SK-N-SH treated with all-trans-retinoic acid at 6 μM for 48 hours (cell line): ENCODE measurements around the gene MYO3B.

ENCODE experiments used
- ATAC-seq: fragments of 200-7000 bp; cut with Tn5 transposase; 3 replicates; pipeline ENCODE4 v1.9.1; 2020; ENCODE audit warnings: mild to moderate bottlenecking, moderate library complexity
- ARNTL ChIP-seq: fragments of 450-650 bp; formaldehyde crosslinking; IDR thresholded peaks from 2 replicates; pipeline ENCODE4 v1.5.0; 2020; ENCODE audit warnings: low read depth, mild to moderate bottlenecking, moderate library complexity, borderline replicate concordance
- BACH2 ChIP-seq: fragments of 250-450 bp; sonication (Bioruptor Pico); IDR thresholded peaks from 2 replicates; pipeline ENCODE4 v1.9.0; 2021; ENCODE audit warnings: mild to moderate bottlenecking, borderline replicate concordance
- CSDC2 ChIP-seq: fragments of 250-450 bp; sonication (Bioruptor Pico); IDR thresholded peaks from 2 replicates; pipeline ENCODE4 v1.5.0; 2020; ENCODE audit warnings: mild to moderate bottlenecking, moderate library complexity
- GLIS3 ChIP-seq: fragments of 250-450 bp; sonication (Bioruptor Pico); IDR thresholded peaks from 2 replicates; pipeline ENCODE4 v1.5.0; 2020; ENCODE audit warnings: mild to moderate bottlenecking, moderate library complexity
- OSR1 ChIP-seq: fragments of 250-450 bp; sonication (Bioruptor Pico); IDR thresholded peaks from 2 replicates; pipeline ENCODE4 v1.8.0; 2022; ENCODE audit warnings: moderate library complexity, mild to moderate bottlenecking, inconsistent platforms
- PPARA ChIP-seq: fragments of 250-450 bp; sonication (Bioruptor Pico); IDR thresholded peaks from 2 replicates; pipeline ENCODE4 v1.5.0; 2020; ENCODE audit warnings: mild to moderate bottlenecking, borderline replicate concordance
- RARB ChIP-seq: fragments of 250-450 bp; sonication (Bioruptor Pico); IDR thresholded peaks from 2 replicates; pipeline ENCODE4 v1.8.0; 2021; ENCODE audit warnings: mild to moderate bottlenecking, moderate library complexity
- TCF4 ChIP-seq: fragments of 250-450 bp; sonication (Bioruptor Pico); IDR thresholded peaks from 2 replicates; pipeline ENCODE4 v1.8.0; 2021; ENCODE audit warnings: mild to moderate bottlenecking, moderate library complexity, borderline replicate concordance
- TOX ChIP-seq: fragments of 250-450 bp; sonication (Bioruptor Pico); IDR thresholded peaks from 2 replicates; pipeline ENCODE4 v1.8.0; 2021; ENCODE audit warnings: mild to moderate bottlenecking, moderate library complexity, borderline replicate concordance
- ZFP3 ChIP-seq: fragments of 250-450 bp; sonication (Bioruptor Pico); IDR thresholded peaks from 2 replicates; pipeline ENCODE4 v1.5.0; 2020; ENCODE audit warnings: mild to moderate bottlenecking, moderate library complexity
- ZFP30 ChIP-seq: fragments of 450-650 bp; formaldehyde crosslinking; IDR thresholded peaks from 2 replicates; pipeline ENCODE4 v1.5.0; 2022; ENCODE audit warnings: mild to moderate bottlenecking, moderate library complexity
- ZNF70 ChIP-seq: fragments of 450-650 bp; formaldehyde crosslinking; IDR thresholded peaks from 2 replicates; pipeline ENCODE4 v1.5.0; 2020; ENCODE audit warnings: mild to moderate bottlenecking, moderate library complexity
- ZNF8 ChIP-seq: fragments of 450-650 bp; formaldehyde crosslinking; IDR thresholded peaks from 2 replicates; pipeline ENCODE4 v1.5.0; 2020; ENCODE audit warnings: mild to moderate bottlenecking, moderate library complexity
- TF ChIP-seq, protein P1 (sequence below): fragments of 250-450 bp; sonication (Bioruptor Pico); IDR thresholded peaks from 2 replicates; pipeline ENCODE4 v1.5.1; 2020; ENCODE audit warnings: low read depth, mild to moderate bottlenecking, moderate library complexity
- TF ChIP-seq, protein P2 (sequence below): fragments of 250-450 bp; sonication (Bioruptor Pico); IDR thresholded peaks from 2 replicates; pipeline ENCODE4 v1.8.0; 2020; ENCODE audit warnings: mild to moderate bottlenecking, moderate library complexity, borderline replicate concordance
- TF ChIP-seq, protein P3 (sequence below): fragments of 250-450 bp; sonication (Bioruptor Pico); IDR thresholded peaks from 2 replicates; pipeline ENCODE4 v1.5.0; 2020; ENCODE audit warnings: mild to moderate bottlenecking, moderate library complexity
- TF ChIP-seq, protein P4 (sequence below): fragments of 250-450 bp; sonication (Bioruptor Pico); IDR thresholded peaks from 2 replicates; pipeline ENCODE4 v1.8.0; 2021; ENCODE audit warnings: low read depth, mild to moderate bottlenecking, moderate library complexity, borderline replicate concordance
- TF ChIP-seq, protein P5 (sequence below): fragments of 250-450 bp; sonication (Bioruptor Pico); IDR thresholded peaks from 2 replicates; pipeline ENCODE4 v1.5.1; 2021; ENCODE audit warnings: mild to moderate bottlenecking, moderate library complexity

Gene MYO3B

DNA sequence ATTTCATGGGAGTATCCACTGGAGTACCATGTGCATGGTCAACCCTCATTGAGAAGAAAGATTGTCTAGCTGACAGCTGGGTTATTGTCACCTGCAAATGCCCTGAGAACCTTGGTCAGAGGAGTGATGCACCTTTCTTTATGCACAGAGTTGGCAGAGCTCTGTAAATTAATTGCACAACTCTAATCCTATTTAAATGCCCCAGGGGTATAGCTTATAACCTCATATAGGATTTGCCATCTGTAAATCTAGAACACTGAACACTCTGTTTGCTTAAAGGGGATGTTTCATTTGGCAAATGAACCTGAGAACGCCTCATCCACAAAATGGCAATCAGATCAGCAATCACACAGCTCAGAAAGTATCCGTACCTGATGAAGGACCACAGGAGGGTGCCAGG lies 465.4 kb downstream of the MYO3B start:
- ATAC-seq: no peak
- TF ChIP-seq RARB (CRISPR knock-in tag) (no peak), GLIS3 (CRISPR knock-in tag) (no peak)
- TF ChIP-seq, protein P1, sequence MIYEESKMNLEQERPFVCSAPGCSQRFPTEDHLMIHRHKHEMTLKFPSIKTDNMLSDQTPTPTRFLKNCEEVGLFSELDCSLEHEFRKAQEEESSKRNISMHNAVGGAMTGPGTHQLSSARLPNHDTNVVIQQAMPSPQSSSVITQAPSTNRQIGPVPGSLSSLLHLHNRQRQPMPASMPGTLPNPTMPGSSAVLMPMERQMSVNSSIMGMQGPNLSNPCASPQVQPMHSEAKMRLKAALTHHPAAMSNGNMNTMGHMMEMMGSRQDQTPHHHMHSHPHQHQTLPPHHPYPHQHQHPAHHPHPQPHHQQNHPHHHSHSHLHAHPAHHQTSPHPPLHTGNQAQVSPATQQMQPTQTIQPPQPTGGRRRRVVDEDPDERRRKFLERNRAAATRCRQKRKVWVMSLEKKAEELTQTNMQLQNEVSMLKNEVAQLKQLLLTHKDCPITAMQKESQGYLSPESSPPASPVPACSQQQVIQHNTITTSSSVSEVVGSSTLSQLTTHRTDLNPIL (CRISPR knock-in tag): no peak
- TF ChIP-seq, all 23 proteins: peak for 0

DNA sequence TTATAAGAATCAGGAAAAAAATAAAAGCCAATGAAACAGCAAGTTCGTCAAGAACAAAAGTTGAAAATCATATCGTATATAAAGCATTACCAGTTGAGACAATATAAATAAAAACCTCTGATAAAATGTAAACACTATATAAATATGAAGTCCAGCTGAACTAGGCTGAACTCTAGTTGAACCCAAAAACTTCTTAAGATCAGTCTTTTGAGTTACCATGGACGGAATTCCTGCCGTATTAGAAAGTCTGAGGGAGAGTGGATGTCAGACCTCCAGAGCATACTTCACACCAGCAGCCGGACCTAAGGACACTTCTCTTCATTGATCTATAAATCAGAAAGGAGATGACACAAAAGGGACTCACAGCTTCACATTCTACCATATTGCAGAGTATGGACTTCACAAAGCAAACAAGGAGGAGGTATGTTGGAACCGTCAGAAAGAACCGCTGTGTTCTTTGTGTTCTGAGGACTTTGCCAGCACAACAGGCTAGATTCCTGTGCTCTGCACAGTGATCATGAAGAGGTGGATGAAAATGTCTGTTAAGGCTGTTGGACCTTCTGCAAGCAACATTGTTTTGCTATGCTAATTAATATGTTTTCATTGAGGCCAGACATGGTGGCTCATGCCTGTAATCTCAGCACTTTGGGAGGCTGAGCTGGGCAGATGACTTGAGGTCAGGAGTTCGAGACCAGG lies 469.9 kb downstream of the MYO3B start:
- no peak for ATAC-seq
- TF ChIP-seq ZNF8 (CRISPR knock-in tag): no peak
- TF ChIP-seq ZFP3 (CRISPR knock-in tag): no peak
- TF ChIP-seq OSR1 (CRISPR knock-in tag): no peak
- TF ChIP-seq, protein P2, sequence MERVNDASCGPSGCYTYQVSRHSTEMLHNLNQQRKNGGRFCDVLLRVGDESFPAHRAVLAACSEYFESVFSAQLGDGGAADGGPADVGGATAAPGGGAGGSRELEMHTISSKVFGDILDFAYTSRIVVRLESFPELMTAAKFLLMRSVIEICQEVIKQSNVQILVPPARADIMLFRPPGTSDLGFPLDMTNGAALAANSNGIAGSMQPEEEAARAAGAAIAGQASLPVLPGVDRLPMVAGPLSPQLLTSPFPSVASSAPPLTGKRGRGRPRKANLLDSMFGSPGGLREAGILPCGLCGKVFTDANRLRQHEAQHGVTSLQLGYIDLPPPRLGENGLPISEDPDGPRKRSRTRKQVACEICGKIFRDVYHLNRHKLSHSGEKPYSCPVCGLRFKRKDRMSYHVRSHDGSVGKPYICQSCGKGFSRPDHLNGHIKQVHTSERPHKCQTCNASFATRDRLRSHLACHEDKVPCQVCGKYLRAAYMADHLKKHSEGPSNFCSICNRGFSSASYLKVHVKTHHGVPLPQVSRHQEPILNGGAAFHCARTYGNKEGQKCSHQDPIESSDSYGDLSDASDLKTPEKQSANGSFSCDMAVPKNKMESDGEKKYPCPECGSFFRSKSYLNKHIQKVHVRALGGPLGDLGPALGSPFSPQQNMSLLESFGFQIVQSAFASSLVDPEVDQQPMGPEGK (CRISPR knock-in tag): no peak
- no peak for TF ChIP-seq ARNTL
- TF ChIP-seq, protein P3, sequence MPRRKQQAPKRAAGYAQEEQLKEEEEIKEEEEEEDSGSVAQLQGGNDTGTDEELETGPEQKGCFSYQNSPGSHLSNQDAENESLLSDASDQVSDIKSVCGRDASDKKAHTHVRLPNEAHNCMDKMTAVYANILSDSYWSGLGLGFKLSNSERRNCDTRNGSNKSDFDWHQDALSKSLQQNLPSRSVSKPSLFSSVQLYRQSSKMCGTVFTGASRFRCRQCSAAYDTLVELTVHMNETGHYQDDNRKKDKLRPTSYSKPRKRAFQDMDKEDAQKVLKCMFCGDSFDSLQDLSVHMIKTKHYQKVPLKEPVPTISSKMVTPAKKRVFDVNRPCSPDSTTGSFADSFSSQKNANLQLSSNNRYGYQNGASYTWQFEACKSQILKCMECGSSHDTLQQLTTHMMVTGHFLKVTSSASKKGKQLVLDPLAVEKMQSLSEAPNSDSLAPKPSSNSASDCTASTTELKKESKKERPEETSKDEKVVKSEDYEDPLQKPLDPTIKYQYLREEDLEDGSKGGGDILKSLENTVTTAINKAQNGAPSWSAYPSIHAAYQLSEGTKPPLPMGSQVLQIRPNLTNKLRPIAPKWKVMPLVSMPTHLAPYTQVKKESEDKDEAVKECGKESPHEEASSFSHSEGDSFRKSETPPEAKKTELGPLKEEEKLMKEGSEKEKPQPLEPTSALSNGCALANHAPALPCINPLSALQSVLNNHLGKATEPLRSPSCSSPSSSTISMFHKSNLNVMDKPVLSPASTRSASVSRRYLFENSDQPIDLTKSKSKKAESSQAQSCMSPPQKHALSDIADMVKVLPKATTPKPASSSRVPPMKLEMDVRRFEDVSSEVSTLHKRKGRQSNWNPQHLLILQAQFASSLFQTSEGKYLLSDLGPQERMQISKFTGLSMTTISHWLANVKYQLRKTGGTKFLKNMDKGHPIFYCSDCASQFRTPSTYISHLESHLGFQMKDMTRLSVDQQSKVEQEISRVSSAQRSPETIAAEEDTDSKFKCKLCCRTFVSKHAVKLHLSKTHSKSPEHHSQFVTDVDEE (CRISPR knock-in tag): no peak
- no peak for TF ChIP-seq TCF4 (CRISPR knock-in tag)
- TF ChIP-seq ZNF70 (CRISPR knock-in tag): no peak
- TF ChIP-seq, protein P4, sequence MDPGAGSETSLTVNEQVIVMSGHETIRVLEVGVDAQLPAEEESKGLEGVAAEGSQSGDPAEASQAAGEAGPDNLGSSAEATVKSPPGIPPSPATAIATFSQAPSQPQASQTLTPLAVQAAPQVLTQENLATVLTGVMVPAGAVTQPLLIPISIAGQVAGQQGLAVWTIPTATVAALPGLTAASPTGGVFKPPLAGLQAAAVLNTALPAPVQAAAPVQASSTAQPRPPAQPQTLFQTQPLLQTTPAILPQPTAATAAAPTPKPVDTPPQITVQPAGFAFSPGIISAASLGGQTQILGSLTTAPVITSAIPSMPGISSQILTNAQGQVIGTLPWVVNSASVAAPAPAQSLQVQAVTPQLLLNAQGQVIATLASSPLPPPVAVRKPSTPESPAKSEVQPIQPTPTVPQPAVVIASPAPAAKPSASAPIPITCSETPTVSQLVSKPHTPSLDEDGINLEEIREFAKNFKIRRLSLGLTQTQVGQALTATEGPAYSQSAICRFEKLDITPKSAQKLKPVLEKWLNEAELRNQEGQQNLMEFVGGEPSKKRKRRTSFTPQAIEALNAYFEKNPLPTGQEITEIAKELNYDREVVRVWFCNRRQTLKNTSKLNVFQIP (CRISPR knock-in tag): no peak
- TF ChIP-seq, protein P5, sequence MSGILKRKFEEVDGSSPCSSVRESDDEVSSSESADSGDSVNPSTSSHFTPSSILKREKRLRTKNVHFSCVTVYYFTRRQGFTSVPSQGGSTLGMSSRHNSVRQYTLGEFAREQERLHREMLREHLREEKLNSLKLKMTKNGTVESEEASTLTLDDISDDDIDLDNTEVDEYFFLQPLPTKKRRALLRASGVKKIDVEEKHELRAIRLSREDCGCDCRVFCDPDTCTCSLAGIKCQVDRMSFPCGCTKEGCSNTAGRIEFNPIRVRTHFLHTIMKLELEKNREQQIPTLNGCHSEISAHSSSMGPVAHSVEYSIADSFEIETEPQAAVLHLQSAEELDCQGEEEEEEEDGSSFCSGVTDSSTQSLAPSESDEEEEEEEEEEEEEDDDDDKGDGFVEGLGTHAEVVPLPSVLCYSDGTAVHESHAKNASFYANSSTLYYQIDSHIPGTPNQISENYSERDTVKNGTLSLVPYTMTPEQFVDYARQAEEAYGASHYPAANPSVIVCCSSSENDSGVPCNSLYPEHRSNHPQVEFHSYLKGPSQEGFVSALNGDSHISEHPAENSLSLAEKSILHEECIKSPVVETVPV (CRISPR knock-in tag): no peak
- TF ChIP-seq TOX (CRISPR knock-in tag): no peak
- TF ChIP-seq GLIS3 (CRISPR knock-in tag): no peak
- no peak for TF ChIP-seq PPARA (CRISPR knock-in tag)
- TF ChIP-seq BACH2: no peak
- no peak for TF ChIP-seq ZFP30 (CRISPR knock-in tag)
- TF ChIP-seq, protein P1 (CRISPR knock-in tag): no peak
- TF ChIP-seq RARB (CRISPR knock-in tag): no peak

DNA sequence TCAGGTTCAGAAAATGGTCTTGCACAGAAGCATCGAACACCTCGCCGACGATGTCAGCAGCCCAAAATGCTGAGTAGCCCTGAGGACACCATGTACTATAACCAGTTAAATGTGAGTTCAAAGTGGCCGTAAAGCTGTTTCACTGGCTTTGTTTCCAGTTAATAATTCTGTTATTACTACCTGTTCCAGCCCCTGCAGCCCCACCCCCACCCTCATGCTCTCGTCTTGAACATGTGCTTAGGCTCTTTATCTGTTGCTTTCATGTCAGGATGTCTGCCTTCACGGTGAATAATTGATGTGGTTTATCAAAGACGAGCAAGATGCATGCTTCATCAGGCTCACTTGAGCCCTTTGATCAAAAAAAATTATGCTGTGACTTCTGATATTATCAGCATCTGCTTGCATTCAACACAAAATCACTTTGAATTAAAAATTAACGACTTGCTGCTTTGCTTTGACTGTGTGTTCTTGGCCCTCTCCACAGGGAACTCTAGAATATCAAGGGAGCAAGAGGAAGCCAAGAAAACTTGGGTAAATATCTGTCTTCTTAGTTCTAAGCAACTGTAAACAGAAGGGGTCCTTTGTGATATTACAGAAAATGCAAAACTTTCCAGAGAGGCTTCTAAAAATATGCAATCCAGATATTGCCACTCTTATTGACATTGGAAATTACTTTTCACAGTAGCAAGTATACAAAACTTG lies 473.8 kb downstream of the MYO3B start:
- TF ChIP-seq CSDC2 (CRISPR knock-in tag): no peak
- ATAC-seq: no peak
